GM18507 (cell line): ENCODE data around the gene THSD4.
"Not testable (repeated sequence)": the region's sequence is repeated elsewhere in the genome, so short reads cannot be mapped to it uniquely, and the experiment has no call there.

ENCODE experiments used
- DNase-seq: peaks from one replicate; pipeline ENCODE4 v3.0.0; 2011; ENCODE audit warnings: low read depth; ENCODE audit not compliant: insufficient read length; ENCODE audit errors: extremely low spot score
- FAIRE-seq: peaks from 2 replicates; lab custom pipeline; 2011; peaks lifted over from hg19 to GRCh38; lab: Jason Lieb, UNC

THSD4 gene

GRCh38 chr15:71349736-71350526 is 234.7 kb downstream of the THSD4 start:
- FAIRE-seq (no peak), DNase-seq (no peak)

DNA sequence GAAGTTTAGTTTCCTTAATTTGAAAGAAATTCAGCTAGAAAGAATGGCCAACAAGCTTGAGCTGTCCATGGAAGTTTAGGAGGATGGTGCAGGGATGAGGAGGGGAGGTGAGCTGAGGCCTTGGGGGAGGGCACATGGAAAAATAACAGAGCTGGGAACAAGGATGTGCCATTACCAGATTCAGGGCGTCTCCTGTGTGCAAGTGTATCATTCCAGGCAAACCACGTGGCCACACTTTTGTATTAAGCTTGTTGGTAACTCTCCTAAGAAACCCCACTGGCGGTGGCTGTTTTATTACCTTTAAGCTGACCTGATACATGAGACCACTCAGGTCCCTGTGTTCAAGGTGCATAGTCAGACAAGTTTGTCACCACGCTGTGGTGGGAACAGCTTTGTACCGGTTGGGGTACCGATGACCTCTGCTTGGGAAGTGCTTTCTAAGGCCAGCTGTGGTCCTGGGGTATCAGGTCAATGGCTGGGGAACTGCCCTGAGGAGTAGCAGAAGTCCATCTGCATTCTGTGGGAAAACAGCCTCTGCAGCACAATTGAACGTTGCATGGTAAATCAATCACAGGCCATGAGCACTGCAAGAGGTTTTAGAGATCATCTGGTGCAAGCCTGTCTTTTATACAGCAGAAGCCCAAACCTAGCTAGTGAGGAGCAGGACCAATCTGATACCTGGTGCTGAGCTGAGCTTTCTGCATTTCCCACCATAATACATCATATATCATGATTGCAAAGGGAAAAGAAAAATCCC is 235.5 kb downstream of the THSD4 start:
- DNase-seq (no peak), FAIRE-seq (no peak)

GRCh38 chr15:71352125-71352524 is 236.9 kb downstream of the THSD4 start:
- FAIRE-seq (no peak), DNase-seq (no peak)

DNA sequence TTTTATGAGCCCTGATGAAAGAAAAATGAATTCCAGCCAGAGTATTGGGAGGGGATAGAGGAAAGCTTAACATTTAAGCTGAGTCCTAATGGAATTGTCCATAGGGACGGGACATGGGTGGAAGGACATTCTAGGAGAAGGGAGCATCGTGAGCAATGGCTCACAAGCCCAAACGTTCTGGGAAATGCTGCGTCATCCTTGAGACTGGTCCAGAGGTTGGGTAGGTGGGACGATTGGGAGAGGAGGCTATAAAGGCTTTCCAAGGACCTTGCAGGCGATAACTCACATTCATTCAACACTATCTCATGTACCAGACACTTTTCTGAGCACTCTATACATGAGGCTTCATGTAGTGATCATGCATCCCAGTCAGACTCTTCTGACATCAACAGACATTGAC is 237.5 kb downstream of the THSD4 start:
- DNase-seq (no peak), FAIRE-seq (no peak)

GRCh38 chr15:71353171-71353570 is 237.9 kb downstream of the THSD4 start:
- no peak for DNase-seq
- FAIRE-seq = no peak

- no peak for DNase-seq
- no peak for FAIRE-seq
These were observed 240.0 kb downstream of the THSD4 start for GRCh38 chr15:71355268-71355667.

- FAIRE-seq (no peak), DNase-seq (no peak)
These were observed 242.1 kb downstream of the THSD4 start for GRCh38 chr15:71357321-71357732.

GRCh38 chr15:71357967-71358366 is 242.7 kb downstream of the THSD4 start:
- no peak for DNase-seq

DNA sequence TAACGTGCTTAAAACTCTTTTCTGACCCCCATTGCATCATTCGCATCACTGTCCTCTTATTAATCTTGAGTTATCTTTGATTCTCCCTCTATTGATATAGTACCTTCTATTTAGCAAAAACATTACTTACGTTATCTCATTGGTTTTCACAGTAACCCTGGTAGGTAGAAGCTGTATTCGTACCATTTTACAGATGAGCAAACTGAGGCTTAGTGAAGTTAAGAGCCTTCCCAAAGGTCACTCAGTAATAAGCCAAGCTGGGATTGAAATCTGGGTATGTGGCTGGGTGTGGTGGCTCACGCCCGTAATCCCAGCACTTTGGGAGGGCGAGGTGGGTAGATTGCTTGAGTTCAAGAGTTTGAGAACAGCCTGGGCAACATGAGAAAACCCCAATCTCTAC is 244.0 kb downstream of the THSD4 start:
- no peak for DNase-seq
- FAIRE-seq = no peak

More at GRCh38 chr15:71357967-71358366, 242.7 kb downstream of the THSD4 start:
- FAIRE-seq = no peak

DNA sequence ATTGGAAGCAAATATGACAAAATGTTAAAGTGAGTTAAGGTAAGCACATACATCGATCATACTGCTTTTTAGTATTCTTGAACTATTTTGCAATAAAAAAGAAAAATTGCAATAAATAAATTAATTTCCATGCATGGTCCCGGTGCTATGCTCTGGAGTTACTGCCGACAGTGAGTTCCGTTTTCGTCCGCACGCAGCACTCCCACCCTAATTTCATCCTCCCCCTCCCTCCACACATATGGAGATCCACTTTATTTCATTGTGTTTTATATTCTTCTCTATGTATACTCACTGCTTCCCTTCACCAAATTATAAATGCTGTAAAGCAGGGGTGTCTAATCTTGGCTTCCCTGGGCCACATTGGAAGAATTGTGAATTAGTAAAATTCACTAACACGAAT is 247.3 kb downstream of the THSD4 start:
- DNase-seq = no peak
- no peak for FAIRE-seq

GRCh38 chr15:71362987-71363968 is 248.0 kb downstream of the THSD4 start:
- FAIRE-seq = no peak
- no peak for DNase-seq

DNA sequence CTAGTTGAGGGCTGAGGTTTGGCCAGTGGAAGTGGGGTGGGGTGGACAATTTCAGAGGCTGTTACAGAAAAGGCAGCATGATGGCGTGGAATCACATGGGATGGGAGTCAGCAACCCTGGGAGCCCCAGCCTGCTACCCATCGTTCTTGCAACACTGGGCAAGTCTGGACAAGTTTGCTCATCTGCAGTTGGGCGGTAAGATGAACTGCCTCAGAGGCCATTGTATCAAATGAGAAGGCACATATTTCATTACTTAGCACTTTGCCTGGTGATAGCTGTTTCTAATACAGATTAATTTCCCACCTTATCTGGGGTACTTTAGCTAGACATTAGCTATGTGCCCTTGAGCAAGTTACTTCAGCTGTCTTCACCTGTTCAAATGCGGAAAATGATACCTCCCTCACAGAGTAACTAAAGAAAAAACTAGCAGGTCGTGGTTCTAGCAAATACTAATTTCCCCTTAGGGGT is 248.9 kb downstream of the THSD4 start:
- no peak for FAIRE-seq
- no peak for DNase-seq

- FAIRE-seq = no peak
- no peak for DNase-seq
These were observed 251.3 kb downstream of the THSD4 start for GRCh38 chr15:71366522-71366921.

GRCh38 chr15:71366926-71367325 is 251.7 kb downstream of the THSD4 start:
- FAIRE-seq = no peak
- no peak for DNase-seq

DNA sequence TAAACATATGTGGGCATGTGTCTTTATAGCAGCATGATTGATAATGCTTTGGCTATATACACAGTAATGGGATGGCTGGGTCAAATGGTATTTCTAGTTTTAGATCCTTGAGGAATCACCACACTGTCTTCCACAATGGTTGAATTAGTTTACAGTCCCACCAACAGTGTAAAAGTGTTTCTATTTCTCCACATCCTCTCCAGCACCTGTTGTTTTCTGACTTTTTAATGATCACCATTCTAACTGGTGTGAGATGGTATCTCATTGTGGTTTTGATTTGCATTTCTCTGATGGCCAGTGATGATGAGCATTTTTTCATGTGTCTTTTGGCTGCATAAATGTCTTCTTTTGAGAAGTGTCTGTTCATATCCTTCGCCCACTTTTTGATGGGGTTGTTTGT is 252.5 kb downstream of the THSD4 start:
- not testable (repeated sequence) for DNase-seq, FAIRE-seq

DNA sequence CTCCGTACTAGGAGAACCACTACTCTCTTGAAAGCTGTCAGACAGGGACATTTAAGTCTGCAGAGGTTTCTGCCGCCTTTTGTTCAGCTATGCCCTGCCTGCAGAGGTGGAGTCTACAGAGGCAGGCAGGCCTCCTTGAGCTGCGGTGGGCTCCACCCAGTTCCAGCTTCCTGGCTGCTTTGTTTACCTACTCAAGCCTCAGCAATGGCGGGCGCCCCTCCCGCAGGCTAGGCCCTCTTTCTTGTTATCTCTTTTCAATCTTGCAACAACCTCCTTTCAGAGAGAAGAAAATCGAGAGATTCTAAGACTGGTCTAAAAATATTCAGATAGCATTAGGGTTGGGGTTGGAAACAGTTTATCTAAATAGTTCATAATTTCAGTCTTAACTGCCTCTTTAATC is 257.5 kb downstream of the THSD4 start:
- FAIRE-seq = not testable (repeated sequence)

DNA sequence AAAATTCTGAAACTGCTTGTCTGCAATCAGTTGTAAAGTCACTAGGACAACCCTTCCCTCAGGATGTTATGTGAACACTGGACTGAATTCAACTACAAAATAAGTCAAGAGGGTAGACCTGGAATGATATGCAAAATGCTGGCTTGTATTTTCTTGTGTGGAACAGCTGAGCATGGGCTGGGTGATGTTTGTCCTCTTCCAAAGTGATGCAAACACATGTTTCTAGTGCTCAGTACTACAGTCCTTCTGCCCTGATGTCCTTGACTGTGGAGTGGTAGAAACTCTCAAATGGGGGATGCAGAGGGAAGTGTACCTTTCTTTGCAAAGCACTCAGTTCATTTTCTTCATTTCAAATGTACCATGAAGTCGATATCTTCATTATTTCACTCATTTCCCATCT is 258.6 kb downstream of the THSD4 start:
- no peak for FAIRE-seq
- DNase-seq = no peak

More for the DNA sequence above, 257.5 kb downstream of the THSD4 start:
- not testable (repeated sequence) for DNase-seq

DNA sequence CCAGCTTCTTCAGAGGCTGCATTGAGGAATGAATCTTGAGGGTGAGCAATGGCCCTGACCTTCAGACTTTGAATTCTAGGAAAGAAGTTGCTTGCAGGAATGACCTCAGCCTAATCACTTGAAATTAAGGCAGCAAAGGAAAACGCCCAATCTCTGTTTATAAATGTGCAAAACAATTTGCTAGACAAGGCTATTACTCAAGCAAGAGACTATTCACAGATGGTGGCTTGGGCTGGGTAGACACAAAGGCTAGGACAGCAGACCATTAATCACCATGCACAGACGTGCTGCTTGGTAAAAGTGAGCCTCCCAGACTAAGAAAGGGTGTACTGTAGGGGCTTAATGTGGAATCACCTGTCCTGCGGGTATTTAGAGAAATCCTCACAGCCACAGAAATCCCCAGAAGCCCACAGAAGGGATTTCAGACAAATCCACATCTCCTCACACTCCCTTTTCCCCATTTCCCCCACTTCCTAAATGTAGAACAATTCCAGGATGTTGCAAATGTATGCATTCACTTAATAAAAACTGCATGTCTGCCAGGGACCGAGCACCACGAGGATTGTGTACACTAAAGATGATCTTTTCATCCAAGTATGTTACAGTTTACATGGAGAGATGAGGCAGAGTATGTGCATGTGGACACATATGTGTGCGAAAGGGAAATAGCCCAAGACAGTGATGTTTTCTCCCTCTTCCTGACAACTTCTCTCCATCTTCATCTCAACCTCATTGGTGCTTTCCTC is 259.5 kb downstream of the THSD4 start:
- FAIRE-seq (no peak), DNase-seq (no peak)

DNA sequence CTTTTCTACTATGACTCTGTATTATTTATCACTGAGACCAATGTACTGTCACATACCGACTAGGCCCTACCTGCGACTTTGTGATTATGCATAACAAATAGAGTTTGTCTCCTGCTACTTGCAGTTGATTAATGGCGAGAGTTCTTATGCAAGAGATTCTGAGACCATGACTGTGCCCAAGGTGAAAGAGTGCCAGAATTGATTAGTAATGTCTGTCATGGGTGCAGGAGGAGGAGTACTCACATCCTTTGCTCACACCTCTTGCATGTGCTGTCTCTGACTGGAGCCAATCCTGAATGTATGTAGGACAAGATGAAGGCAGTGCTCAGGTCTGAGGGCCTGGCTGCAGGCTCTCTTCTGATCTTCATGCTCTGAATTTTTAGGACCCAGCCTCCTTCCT is 260.7 kb downstream of the THSD4 start:
- FAIRE-seq (no peak), DNase-seq (no peak)
